GM12872 (cell line): ENCODE measurements around the gene RYR1.

Experiments
- CTCF ChIP-seq: IDR thresholded peaks from 3 replicates; pipeline ENCODE4 v1.5.1; 2011; ENCODE audit warnings: low read depth, mild to moderate bottlenecking, low read length, moderate library complexity; ENCODE audit not compliant: insufficient read depth

Gene RYR1

GRCh38 chr19:38425222-38425809, 8.2 kb upstream of the RYR1 start:
- TF ChIP-seq CTCF: no peak

DNA sequence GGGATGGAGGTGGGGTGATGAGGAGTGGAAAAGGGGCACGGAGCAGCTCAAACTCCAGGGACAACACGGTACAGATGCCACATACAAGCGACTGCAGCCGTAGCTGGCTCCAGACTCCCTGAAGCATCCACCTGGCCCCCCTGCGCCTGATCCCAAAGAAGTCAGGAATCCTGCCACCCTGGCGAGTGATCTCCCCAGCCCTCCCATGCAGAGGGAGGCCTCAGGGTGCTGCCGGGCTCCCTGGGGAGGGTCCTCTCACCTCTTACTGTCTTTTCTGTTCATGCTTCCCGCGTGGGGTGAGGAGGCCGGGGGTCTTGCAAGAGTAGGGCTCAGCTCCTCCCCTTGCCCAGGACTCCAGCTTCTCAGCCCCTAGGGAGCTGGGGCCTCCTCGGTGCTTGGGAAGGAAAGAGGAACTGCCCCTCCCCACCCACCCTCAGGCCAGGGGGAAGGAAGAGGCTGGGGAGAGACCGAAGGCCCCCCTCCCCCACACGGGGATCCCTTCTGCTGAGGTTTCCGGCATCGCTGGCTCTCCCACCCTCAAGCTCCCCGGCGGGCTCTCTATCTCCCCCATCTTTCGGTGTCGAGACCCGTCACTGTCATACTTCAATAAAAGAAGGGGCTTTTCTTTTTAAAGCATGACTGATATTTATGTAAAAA, 7.6 kb upstream of the RYR1 start, which contains the start of gene RASGRP4:
RASGRP4 (minus strand) TSS at position 410 of the 657 bp plus-strand sequence; CDS start at position 282, 128 bp downstream.
- no peak for TF ChIP-seq CTCF

DNA sequence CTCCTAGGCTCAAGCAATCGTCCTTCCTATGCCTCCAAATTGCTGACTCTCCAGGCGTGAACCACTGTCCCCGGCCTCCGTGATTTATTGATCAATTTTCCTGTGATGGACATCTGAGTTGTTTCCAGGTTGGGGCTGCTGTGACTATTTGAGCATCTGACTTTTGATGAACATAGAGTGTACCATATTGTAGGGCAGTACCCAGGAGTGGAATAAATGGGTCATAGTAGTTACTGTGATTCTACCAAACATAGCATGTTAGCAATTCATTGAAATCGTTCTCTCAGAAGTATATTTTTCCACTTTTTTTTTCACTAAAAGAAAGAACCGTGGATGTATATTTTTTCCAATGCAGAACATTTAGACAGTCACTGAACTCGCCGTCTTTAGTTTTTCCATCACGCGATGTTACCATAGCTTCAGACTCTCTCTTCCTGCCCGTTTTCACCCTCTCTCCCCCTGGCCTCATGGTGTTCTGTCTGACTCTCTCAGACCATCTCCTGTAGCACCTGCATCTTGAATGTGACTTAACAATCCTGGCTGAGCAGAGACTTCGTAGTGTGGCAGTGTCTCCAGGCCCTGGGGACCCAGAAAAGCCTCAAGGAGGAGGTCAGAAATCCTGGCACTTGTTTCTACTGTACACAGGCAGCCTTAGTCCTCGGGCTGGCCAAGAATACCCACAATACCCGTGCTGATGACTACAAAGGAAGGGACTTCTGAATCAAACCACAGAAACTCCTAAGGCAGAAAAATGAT, 4.3 kb upstream of the RYR1 start:
- no peak for TF ChIP-seq CTCF

DNA sequence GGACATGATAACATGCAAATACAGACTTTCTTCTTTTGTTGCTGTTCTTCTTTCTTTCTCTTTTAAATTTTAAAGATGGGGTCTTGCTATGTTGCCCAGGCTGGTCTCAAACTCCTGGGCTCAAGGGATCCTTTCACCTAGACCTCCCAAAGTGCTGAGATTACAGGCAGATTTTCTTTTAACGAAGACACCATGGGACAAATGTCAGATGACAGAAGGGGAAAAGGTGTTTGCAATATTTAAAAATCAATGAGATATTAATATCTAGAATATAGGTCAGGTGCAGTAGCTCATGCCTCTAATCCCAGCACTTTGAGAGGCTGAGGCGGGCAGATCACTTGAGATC, 3.7 kb upstream of the RYR1 start:
- TF ChIP-seq CTCF: no peak

GRCh38 chr19:38430931-38431330, 2.6 kb upstream of the RYR1 start:
- TF ChIP-seq CTCF: no peak

DNA sequence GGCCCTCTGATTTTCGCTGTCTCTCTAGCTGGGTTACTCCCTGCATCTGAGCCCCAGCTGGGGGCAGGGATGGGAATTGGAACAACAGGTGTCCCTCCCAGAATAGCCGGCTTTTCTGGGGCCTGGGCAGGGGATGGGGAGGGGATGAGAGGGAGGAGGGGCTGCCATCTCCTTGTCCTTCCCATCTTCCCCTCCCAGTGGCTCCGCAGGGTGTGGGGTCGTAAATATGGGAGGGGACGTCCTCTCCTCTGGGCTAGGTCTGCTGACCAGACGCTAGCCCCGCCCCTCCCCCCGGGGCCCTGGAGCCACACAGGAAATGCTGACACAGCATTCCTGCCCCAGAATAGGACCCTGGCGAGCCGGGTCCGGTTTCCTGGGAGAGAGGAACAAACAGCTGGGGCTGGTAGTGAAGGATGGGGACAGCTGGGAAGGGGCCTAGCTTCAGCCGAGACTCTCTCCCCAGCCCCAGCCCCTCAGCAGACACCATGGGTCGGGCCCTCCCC, 1.1 kb downstream of the RYR1 start:
- no peak for TF ChIP-seq CTCF

DNA sequence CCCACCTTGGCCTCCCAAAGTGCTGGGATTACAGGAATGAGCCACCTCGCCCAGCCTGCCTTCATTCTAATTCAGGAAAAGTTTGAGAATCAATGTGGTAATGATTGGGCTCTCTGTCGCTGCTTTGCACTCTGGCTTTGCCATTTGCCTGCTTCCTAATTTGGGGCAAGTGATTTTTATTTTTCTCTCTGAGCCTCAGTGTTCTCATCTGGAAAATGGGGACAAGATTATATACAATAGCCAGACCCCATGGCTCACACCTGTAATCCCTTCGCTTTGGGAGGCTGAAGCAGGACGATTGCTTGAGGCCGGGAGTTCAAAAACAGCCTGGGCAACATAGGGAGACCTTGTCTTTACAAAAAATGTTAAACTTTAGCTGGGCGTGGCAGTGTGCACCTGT, 3.8 kb downstream of the RYR1 start:
- no peak for TF ChIP-seq CTCF
